B cell (primary cell): ENCODE measurements around the gene NME7. TPM values are rescaled to one million over a fixed set of nuclear protein-coding genes. Genes with fewer than 3 reads are reported as not detected.

Source experiments
- ATAC-seq: fragments of 200-7000 bp; cut with Tn5 transposase; one replicate; pipeline ENCODE4 v1.10.0; 2021; ENCODE audit warnings: low read depth, mild to moderate bottlenecking, moderate number of reproducible peaks, moderate library complexity
- CTCF ChIA-PET: fragments of 350-600 bp; sonication (Branson Sonifier 250); formaldehyde crosslinking; loops from one replicate; lab custom pipeline; 2021; ENCODE audit warnings: antibody characterized with exemption, inconsistent platforms; lab: Charles Lee
- POLR2A ChIA-PET: fragments of 350-600 bp; sonication (Branson Sonifier 250); formaldehyde crosslinking; loops from one replicate; lab custom pipeline; 2021; ENCODE audit warnings: antibody characterized with exemption; lab: Charles Lee
- DNase-seq: peaks from one replicate; pipeline ENCODE4 v3.0.0; 2013
- H2AFZ ChIP-seq: 2 replicates; pipeline ENCODE4 v1.6.1; 2012; ENCODE audit warnings: mild to moderate bottlenecking, low read depth, low read length; ENCODE audit not compliant: insufficient read depth, poor library complexity, severe bottlenecking
- H3K27ac ChIP-seq, 2 donors: 1 replicate in 1 of 2; 2 replicates in 1 of 2; pipeline ENCODE4 v1.5.1; 2012 to 2013; ENCODE audit warnings: low read length in 2 of 2, mild to moderate bottlenecking in 2 of 2, moderate library complexity in 1 of 2
- H3K27me3 ChIP-seq, 4 experiments: fragments of 200-600 bp in 1 of 4; sonication (generic) in 1 of 4; replicated peaks in 1 of 4; 1 replicate in 2 of 4; 2 replicates in 2 of 4; pipeline versions ENCODE4 v1.6.1 to v1.7.0; 2013 to 2016; ENCODE audit warnings: low read length in 3 of 4, mild to moderate bottlenecking in 2 of 4, mixed read lengths in 1 of 4, moderate library complexity in 1 of 4; ENCODE audit not compliant: insufficient read depth in 4 of 4, control insufficient read depth in 3 of 4; ENCODE audit errors: control extremely low read depth in 1 of 4
- H3K36me3 ChIP-seq, 2 experiments: replicated peaks in 1 of 2; 1 replicate in 1 of 2; 2 replicates in 1 of 2; pipeline versions ENCODE4 v1.6.1 to v1.7.1; 2013; ENCODE audit warnings: low read length in 1 of 2; ENCODE audit not compliant: insufficient read depth in 2 of 2, control insufficient read depth in 1 of 2; ENCODE audit errors: control extremely low read depth in 1 of 2, extremely low read depth in 1 of 2
- H3K4me1 ChIP-seq, 2 donors: fragments of 200-600 bp in 1 of 2; sonication (generic) in 1 of 2; 1 replicate in 1 of 2; 2 replicates in 1 of 2; pipeline versions ENCODE4 v1.5.1 to v1.6.1; 2013 to 2017; ENCODE audit warnings: low read length in 2 of 2; ENCODE audit not compliant: control insufficient read depth in 2 of 2, insufficient read depth in 2 of 2
- H3K4me2 ChIP-seq: replicated peaks from 2 replicates; pipeline ENCODE3; 2012; ENCODE audit warnings: mild to moderate bottlenecking, low read depth, low read length; ENCODE audit not compliant: poor library complexity, severe bottlenecking
- H3K4me3 ChIP-seq, 5 experiments: fragments of 200-600 bp in 1 of 5; sonication (generic) in 1 of 5; 1 replicate in 3 of 5; 2 replicates in 2 of 5; pipeline versions ENCODE4 v1.5.1 to v1.7.0; 2011 to 2016; ENCODE audit warnings: low read length in 4 of 5, mild to moderate bottlenecking in 4 of 5, low read depth in 2 of 5, control low read depth in 1 of 5, moderate library complexity in 1 of 5; ENCODE audit not compliant: insufficient read depth in 1 of 5; ENCODE audit errors: control extremely low read depth in 1 of 5, extremely low read depth in 1 of 5
- H3K79me2 ChIP-seq: fragments of 200-600 bp; sonication (generic); one replicate; pipeline ENCODE4 v1.6.0; 2016; ENCODE audit warnings: low read length; ENCODE audit not compliant: control insufficient read depth, insufficient read depth
- H3K9ac ChIP-seq: fragments of 200-600 bp; sonication (generic); 2 replicates; pipeline ENCODE4 v1.6.1; 2017; ENCODE audit warnings: mild to moderate bottlenecking, low read length, moderate library complexity
- H3K9me3 ChIP-seq, 3 donors: one replicate each; pipeline versions ENCODE4 v1.6.1 to v1.7.1; 2013; ENCODE audit warnings: low read length in 2 of 3; ENCODE audit not compliant: control insufficient read depth in 2 of 3, insufficient read depth in 1 of 3; ENCODE audit errors: control extremely low read depth in 1 of 3
- H4K20me1 ChIP-seq: 2 replicates; pipeline ENCODE4 v1.6.0; 2012; ENCODE audit warnings: mild to moderate bottlenecking, low read length; ENCODE audit not compliant: insufficient read depth, control insufficient read depth, poor library complexity, severe bottlenecking
- H3K27ac Mint-ChIP-seq: one replicate; pipeline ENCODE4 v1.8.0; 2021; ENCODE audit warnings: mixed read lengths
- H3K27me3 Mint-ChIP-seq: one replicate; pipeline ENCODE4 v1.8.0; 2021; ENCODE audit warnings: mixed read lengths
- H3K4me1 Mint-ChIP-seq: one replicate; pipeline ENCODE4 v1.8.0; 2021; ENCODE audit warnings: mixed read lengths
- H3K4me3 Mint-ChIP-seq: one replicate; pipeline ENCODE4 v1.8.0; 2021; ENCODE audit warnings: mixed read lengths
- H3K9me3 Mint-ChIP-seq: one replicate; pipeline ENCODE4 v1.8.0; 2022; ENCODE audit warnings: mixed read lengths; ENCODE audit not compliant: insufficient read depth
- EZH2 ChIP-seq: IDR thresholded peaks from 2 replicates; pipeline ENCODE4 v1.6.1; 2012; ENCODE audit warnings: borderline replicate concordance, low read depth, mild to moderate bottlenecking, moderate library complexity, low read length; ENCODE audit not compliant: insufficient read depth, poor library complexity, severe bottlenecking
- WGBS: methylation state at CpG from one replicate; pipeline ENCODE4 v1.1.5; 2013; ENCODE audit warnings: missing lambda C conversion rate; ENCODE audit not compliant: insufficient coverage; 5-methylcytosine and 5-hydroxymethylcytosine counted together
- intact Hi-C: fragments of 100-400 bp; cut with micrococcal nuclease; formaldehyde crosslinking; loops from one replicate; pipeline ENCODE4 v1.10.0; 2022
- polyA plus RNA-seq: library from polyadenylated mRNA; depleted of rRNA; stranded (reverse); fragments of >200 nt; gene quantifications from 2 replicates; pipeline ENCODE4 v1.2.3, GENCODE V29; 2012
- total RNA-seq, 2 donors: library from RNA; stranded (reverse); fragments of 120-200 nt in 1 of 2; gene quantifications; 1 replicate in 1 of 2; 2 replicates in 1 of 2; pipeline versions ENCODE4 v1.2.3 to v1.2.4, GENCODE V29; 2013 to 2022
- TF ChIP-seq, protein P1 (sequence below): fragments of 200-600 bp; IDR thresholded peaks from one replicate; pipeline ENCODE4 v1.8.0; 2022; ENCODE audit warnings: antibody characterized with exemption, mild to moderate bottlenecking

The NME7 gene
- total and polyA plus RNA-seq, 2 donors (not counting 1 experiment from before 2014, with no cell fraction given) = 3.3 to 14.3 TPM

DNA sequence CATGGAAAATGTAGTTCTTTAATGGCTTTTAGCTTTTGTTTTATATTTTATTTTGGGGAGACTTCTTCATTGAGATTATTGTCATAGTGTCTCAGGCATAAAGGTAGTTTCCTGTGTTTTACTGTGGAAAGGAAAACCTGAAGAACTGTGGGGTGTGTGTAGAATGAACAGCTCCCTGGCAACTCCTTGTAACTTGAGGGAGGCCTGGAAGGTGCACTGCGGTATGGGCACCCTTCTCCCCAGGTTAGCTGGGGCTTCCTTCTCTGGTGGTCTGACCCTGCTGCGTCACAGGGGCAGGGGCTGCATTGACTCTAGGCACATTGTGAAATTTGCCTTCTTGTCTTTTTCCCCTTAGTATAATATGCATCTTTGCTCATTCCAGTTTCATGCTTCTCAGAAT, 259.4 kb downstream of the NME7 start:
- Histone ChIP-seq H2AFZ (no peak overlapping the region), H3K4me3 (no peak overlapping the region), H3K36me3 (no peaks in the 10 kb centered on the region), H3K79me2 (no peaks in the 10 kb centered on the region), H3K4me2 (no peak overlapping the region), H3K9ac (no peak overlapping the region), H3K9me3 (no peaks in the 10 kb centered on the region), H3K4me1 (peaks cover 17 to 18% of the 10 kb centered on the region in 2 donors), H3K27ac (peak overlapping the region in 1 of 2 donors; percentile 21), H3K27me3 (peaks cover 0 to 45% (median 26%) of the 10 kb centered on the region in 4 experiments), H4K20me1 (no peaks in the 10 kb centered on the region)
- WGBS = 51% methylated on average over 2 of the region's 2 CpGs
- TF ChIP-seq, protein P1, sequence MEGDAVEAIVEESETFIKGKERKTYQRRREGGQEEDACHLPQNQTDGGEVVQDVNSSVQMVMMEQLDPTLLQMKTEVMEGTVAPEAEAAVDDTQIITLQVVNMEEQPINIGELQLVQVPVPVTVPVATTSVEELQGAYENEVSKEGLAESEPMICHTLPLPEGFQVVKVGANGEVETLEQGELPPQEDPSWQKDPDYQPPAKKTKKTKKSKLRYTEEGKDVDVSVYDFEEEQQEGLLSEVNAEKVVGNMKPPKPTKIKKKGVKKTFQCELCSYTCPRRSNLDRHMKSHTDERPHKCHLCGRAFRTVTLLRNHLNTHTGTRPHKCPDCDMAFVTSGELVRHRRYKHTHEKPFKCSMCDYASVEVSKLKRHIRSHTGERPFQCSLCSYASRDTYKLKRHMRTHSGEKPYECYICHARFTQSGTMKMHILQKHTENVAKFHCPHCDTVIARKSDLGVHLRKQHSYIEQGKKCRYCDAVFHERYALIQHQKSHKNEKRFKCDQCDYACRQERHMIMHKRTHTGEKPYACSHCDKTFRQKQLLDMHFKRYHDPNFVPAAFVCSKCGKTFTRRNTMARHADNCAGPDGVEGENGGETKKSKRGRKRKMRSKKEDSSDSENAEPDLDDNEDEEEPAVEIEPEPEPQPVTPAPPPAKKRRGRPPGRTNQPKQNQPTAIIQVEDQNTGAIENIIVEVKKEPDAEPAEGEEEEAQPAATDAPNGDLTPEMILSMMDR = no peak
- no peak for TF ChIP-seq EZH2
- no peak overlapping the region for H3K27ac Mint-ChIP-seq
- intact Hi-C loops = loop anchor here (1.0 to 5.0 kb wide), 2 partner anchors 8 to 259 kb away; partner anchors contain the start of genes BLZF1 and NME7
- no peak for ATAC-seq
- POLR2A ChIA-PET = no interaction called here
- peak overlapping the region; percentile 11 for H3K4me3 Mint-ChIP-seq
- DNase-seq = no peak
- CTCF ChIA-PET = interaction anchor here (1.9 kb wide), 1 partner anchor 765 kb away, joined by 5 read pairs; no protein-coding TSS in a partner anchor
- H3K4me1 Mint-ChIP-seq = peaks cover 16% of the 10 kb centered on the region
- H3K9me3 Mint-ChIP-seq = no peaks in the 10 kb centered on the region
- peaks cover 39% of the 10 kb centered on the region for H3K27me3 Mint-ChIP-seq

DNA sequence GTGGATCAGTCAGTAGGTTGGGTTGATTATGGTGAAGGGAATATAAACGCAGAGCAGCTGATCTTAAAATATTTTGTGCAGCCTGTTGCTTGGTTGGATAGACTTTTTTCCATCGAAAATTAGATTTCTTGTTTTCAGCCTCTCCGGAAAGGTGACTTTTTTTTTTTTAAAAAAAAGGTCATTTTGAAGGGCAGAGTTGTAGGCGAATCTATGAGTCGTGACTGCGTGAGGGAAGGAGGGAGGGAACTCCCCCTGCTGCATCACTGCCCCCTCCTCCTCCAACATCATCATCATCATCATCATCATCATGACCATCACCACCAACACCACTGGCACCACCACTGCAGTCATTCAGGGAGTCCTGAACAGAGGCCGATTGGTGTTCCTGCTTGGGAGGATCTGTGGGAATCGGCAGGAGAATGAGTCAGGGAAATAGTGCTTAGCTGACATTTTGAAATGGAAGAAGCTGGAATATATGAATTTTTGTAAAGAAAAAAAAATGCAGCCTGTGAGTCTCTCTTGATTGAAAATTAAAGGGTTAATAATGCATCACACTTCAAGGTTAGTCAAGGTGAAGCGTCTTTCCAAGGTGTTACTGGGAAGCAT, 259.9 kb downstream of the NME7 start:
- Histone ChIP-seq H3K9ac (peak overlapping the region; percentile 71), H3K4me1 (peaks cover 17 to 18% of the 10 kb centered on the region in 2 donors), H3K36me3 (no peaks in the 10 kb centered on the region), H3K4me3 (peak overlapping the region in 3 of 5 experiments; percentile 33 to 78 (median 71)), H3K4me2 (peak overlapping the region; percentile 93), H4K20me1 (no peaks in the 10 kb centered on the region), H3K27ac (no peak overlapping the region), H3K9me3 (no peaks in the 10 kb centered on the region), H2AFZ (peak overlapping the region; percentile 78), H3K79me2 (no peaks in the 10 kb centered on the region), H3K27me3 (peaks cover 0 to 46% (median 26%) of the 10 kb centered on the region in 4 experiments)
- intact Hi-C loops = loop anchor here (1.0 to 5.0 kb wide), 5 partner anchors 9 to 929 kb away; partner anchors contain the start of genes BLZF1, NME7 and TIPRL
- Mint-ChIP-seq H3K9me3 (no peaks in the 10 kb centered on the region), H3K4me3 (peak overlapping the region; percentile 11), H3K27me3 (peaks cover 39% of the 10 kb centered on the region), H3K27ac (peak overlapping the region; percentile 34), H3K4me1 (peaks cover 16% of the 10 kb centered on the region)
- WGBS = 13% methylated on average over 3 of the region's 9 CpGs
- CTCF ChIA-PET = interaction anchor here (0.7 to 1.9 kb wide), 2 partner anchors 765 to 822 kb away, joined by 4 to 5 read pairs; no protein-coding TSS in a partner anchor
- ATAC-seq = no peak
- TF ChIP-seq EZH2 = no peak
- TF ChIP-seq, protein P1 = no peak
- DNase-seq = no peak
- POLR2A ChIA-PET = no interaction called here
